ENCODE results near the gene LINGO3.

DNA sequence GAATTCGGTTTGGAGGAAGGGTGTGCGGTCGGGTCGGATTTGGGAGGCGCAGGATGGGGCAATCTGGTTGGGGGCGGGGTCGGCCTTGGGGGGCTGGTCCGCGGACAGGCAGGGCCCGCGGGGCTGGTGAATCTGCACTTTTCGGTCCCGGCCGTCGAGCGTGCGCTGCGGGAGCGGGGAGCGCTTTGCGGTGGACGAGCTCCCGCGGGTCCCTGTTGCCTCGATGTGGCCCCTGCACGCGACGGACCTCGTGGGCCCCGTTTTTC is 37.9 kb downstream of the LINGO3 start:
- TF ChIP-seq POLR2A (IDR thresholded peaks at IDR 0.05; ENCODE audit: control extremely low read depth in 1 of 2, low read depth in 2 of 2, low read length in 2 of 2) (no peak), POLR2AphosphoS5 (IDR thresholded peaks at IDR 0.05; ENCODE audit: low read depth, low read length) (no peak), BRCA1 (IDR thresholded peaks at IDR 0.05; ENCODE audit: low read depth, low read length) (no peak), SIRT6 (IDR thresholded peaks at IDR 0.05; ENCODE audit: low read length) (no peak), SUZ12 (IDR thresholded peaks at IDR 0.05; ENCODE audit: low read length) (no peak), HDAC6 (IDR thresholded peaks at IDR 0.05; ENCODE audit: low read depth, low read length) (no peak), GTF2F1 (IDR thresholded peaks at IDR 0.05; ENCODE audit: borderline replicate concordance, low read depth, low read length) (no peak), TAF7 (optimal IDR thresholded peaks at IDR 0.05; ENCODE audit: borderline replicate concordance, low read depth, low read length) (no peak), HDAC2 (IDR thresholded peaks at IDR 0.05; ENCODE audit: borderline replicate concordance in 1 of 2, low read depth in 2 of 2, low read length in 2 of 2) (no peak), RFX5 (IDR thresholded peaks at IDR 0.05; ENCODE audit: borderline replicate concordance, low read depth, low read length) (no peak), RBBP5 (IDR thresholded peaks at IDR 0.05; ENCODE audit: borderline replicate concordance, low read depth, low read length) (no peak)
- TF ChIP-seq, protein P1, sequence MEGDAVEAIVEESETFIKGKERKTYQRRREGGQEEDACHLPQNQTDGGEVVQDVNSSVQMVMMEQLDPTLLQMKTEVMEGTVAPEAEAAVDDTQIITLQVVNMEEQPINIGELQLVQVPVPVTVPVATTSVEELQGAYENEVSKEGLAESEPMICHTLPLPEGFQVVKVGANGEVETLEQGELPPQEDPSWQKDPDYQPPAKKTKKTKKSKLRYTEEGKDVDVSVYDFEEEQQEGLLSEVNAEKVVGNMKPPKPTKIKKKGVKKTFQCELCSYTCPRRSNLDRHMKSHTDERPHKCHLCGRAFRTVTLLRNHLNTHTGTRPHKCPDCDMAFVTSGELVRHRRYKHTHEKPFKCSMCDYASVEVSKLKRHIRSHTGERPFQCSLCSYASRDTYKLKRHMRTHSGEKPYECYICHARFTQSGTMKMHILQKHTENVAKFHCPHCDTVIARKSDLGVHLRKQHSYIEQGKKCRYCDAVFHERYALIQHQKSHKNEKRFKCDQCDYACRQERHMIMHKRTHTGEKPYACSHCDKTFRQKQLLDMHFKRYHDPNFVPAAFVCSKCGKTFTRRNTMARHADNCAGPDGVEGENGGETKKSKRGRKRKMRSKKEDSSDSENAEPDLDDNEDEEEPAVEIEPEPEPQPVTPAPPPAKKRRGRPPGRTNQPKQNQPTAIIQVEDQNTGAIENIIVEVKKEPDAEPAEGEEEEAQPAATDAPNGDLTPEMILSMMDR (IDR thresholded peaks at IDR 0.05; ENCODE audit: control extremely low read depth in 1 of 3, insufficient read depth in 1 of 3, low read depth in 1 of 3, low read length in 3 of 3) = no peak
- TF ChIP-seq, protein P2, sequence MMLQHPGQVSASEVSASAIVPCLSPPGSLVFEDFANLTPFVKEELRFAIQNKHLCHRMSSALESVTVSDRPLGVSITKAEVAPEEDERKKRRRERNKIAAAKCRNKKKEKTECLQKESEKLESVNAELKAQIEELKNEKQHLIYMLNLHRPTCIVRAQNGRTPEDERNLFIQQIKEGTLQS (IDR thresholded peaks at IDR 0.05; ENCODE audit: insufficient read depth, low read depth, low read length) = no peak
